RWPE2 (cell line): ENCODE results near the gene TUFT1.

Source experiments
- ATAC-seq: fragments of 200-7000 bp; cut with Tn5 transposase; 3 replicates; pipeline ENCODE4 v1.9.1; 2021; ENCODE audit warnings: low read depth
- DNase-seq: peaks from one replicate; pipeline ENCODE4 v3.0.0-alpha.2; 2020; ENCODE audit warnings: low spot score
- H3K27ac ChIP-seq: fragments of 450-650 bp; 2 replicates; pipeline ENCODE4 v1.5.1; 2017; ENCODE audit warnings: mild to moderate bottlenecking; ENCODE audit not compliant: poor library complexity, severe bottlenecking
- H3K27me3 ChIP-seq: fragments of 250-450 bp; sonication (Bioruptor Pico); 2 replicates; pipeline ENCODE4 v1.5.1; 2021; ENCODE audit warnings: mild to moderate bottlenecking, moderate library complexity; ENCODE audit not compliant: insufficient read depth, poor library complexity, severe bottlenecking
- H3K36me3 ChIP-seq: fragments of 250-450 bp; sonication (Bioruptor Pico); 2 replicates; pipeline ENCODE4 v1.5.1; 2020; ENCODE audit warnings: low read depth, mild to moderate bottlenecking, moderate library complexity
- H3K4me1 ChIP-seq: fragments of 250-450 bp; sonication (Bioruptor Pico); 2 replicates; pipeline ENCODE4 v1.5.1; 2021; ENCODE audit warnings: mild to moderate bottlenecking, moderate library complexity; ENCODE audit not compliant: insufficient read depth, poor library complexity, severe bottlenecking
- H3K4me3 ChIP-seq: fragments of 250-450 bp; sonication (Bioruptor Pico); 2 replicates; pipeline ENCODE4 v1.5.1; 2021; ENCODE audit warnings: mild to moderate bottlenecking, moderate library complexity; ENCODE audit not compliant: severe bottlenecking
- H3K9me3 ChIP-seq: fragments of 250-450 bp; sonication (Bioruptor Pico); 2 replicates; pipeline ENCODE4 v1.5.1; 2021; ENCODE audit warnings: mild to moderate bottlenecking, moderate library complexity; ENCODE audit not compliant: severe bottlenecking
- TF ChIP-seq, protein P1 (sequence below): fragments of 450-650 bp; IDR thresholded peaks from one replicate; pipeline ENCODE4 v1.5.1; 2017; ENCODE audit warnings: mild to moderate bottlenecking, moderate library complexity; ENCODE audit not compliant: poor library complexity, severe bottlenecking

Gene TUFT1

DNA sequence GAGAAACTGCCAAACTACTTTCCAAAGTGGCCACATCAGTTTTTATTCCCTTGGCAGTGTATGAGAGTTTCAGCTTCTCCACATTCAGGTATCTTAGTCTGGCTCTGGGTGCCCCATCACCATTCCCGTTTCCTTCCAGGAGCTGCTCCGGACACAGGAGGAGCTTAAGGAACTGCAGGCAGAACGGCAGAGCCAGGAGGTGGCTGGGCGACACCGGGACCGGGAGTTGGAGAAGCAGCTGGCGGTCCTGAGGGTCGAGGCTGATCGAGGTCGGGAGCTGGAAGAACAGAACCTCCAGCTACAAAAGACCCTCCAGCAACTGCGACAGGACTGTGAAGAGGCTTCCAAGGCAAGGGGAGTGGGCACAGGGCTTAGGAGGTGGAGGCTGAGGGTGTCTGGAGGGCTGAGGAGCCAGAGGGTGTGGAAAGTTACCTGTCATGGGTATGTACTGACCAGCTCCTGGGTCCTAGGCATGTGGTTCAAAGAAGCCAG, 10.9 kb upstream of the TUFT1 start:
- ATAC-seq (no peak), DNase-seq (no peak)
- no peaks in the 10 kb centered on the region for H3K9me3 ChIP-seq
- H3K27me3 ChIP-seq, result no peaks in the 10 kb centered on the region
- no peaks in the 10 kb centered on the region for H3K4me1 ChIP-seq
- H3K4me3 ChIP-seq, result no peak overlapping the region
- H3K36me3 ChIP-seq, result peaks cover 44% of the 10 kb centered on the region
- H3K27ac ChIP-seq, result no peak overlapping the region
- TF ChIP-seq, protein P1, sequence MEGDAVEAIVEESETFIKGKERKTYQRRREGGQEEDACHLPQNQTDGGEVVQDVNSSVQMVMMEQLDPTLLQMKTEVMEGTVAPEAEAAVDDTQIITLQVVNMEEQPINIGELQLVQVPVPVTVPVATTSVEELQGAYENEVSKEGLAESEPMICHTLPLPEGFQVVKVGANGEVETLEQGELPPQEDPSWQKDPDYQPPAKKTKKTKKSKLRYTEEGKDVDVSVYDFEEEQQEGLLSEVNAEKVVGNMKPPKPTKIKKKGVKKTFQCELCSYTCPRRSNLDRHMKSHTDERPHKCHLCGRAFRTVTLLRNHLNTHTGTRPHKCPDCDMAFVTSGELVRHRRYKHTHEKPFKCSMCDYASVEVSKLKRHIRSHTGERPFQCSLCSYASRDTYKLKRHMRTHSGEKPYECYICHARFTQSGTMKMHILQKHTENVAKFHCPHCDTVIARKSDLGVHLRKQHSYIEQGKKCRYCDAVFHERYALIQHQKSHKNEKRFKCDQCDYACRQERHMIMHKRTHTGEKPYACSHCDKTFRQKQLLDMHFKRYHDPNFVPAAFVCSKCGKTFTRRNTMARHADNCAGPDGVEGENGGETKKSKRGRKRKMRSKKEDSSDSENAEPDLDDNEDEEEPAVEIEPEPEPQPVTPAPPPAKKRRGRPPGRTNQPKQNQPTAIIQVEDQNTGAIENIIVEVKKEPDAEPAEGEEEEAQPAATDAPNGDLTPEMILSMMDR, result no peak

DNA sequence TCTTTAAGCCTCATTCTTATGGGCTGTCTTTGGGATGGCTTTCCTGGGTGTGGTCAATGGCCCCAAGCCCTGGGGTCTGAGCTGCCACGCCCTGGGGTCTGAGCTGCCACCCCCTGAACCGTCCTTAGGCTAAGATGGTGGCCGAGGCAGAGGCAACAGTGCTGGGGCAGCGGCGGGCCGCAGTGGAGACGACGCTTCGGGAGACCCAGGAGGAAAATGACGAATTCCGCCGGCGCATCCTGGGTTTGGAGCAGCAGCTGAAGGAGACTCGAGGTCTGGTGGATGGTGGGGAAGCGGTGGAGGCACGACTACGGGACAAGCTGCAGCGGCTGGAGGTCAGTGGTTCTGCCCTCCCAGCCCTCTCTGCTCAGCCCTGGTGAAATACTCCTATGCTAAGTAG, 10.3 kb upstream of the TUFT1 start:
- Histone ChIP-seq H3K36me3 (peaks cover 48% of the 10 kb centered on the region), H3K27ac (no peak overlapping the region), H3K27me3 (no peaks in the 10 kb centered on the region), H3K4me3 (no peak overlapping the region), H3K9me3 (no peaks in the 10 kb centered on the region), H3K4me1 (no peaks in the 10 kb centered on the region)
- DNase-seq, result no peak
- ATAC-seq, result no peak
- TF ChIP-seq, protein P1, result no peak

DNA sequence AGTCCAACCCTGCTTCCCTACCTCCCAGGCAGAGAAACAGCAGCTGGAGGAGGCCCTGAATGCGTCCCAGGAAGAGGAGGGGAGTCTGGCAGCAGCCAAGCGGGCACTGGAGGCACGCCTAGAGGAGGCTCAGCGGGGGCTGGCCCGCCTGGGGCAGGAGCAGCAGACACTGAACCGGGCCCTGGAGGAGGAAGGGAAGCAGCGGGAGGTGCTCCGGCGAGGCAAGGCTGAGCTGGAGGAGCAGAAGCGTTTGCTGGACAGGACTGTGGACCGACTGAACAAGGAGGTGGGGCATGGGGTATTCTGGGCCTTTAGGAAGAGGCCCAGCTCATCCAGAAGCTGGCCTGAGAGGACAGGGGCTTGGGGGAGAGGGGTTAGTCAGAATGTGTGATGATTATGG, 9.6 kb upstream of the TUFT1 start:
- Histone ChIP-seq H3K4me3 (no peak overlapping the region), H3K4me1 (no peaks in the 10 kb centered on the region), H3K27me3 (no peaks in the 10 kb centered on the region), H3K36me3 (peaks cover 55% of the 10 kb centered on the region), H3K9me3 (no peaks in the 10 kb centered on the region), H3K27ac (no peak overlapping the region)
- ATAC-seq, result no peak
- DNase-seq, result no peak
- TF ChIP-seq, protein P1, result no peak

DNA sequence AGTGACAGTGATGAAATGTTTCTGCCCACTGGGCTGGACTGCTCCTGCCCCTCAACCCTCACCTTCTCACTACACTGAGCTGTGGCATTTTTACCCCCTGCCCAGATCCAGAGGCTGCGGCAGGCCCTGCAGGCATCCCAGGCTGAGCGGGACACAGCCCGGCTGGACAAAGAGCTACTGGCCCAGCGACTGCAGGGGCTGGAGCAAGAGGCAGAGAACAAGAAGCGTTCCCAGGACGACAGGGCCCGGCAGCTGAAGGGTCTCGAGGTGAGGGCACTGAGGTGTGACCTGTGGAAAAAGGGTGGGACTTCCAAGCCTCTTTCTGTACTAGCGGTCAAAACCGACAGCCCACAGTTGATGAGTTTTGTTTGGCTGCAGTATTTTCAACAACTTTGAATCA, 6.2 kb upstream of the TUFT1 start:
- H3K9me3 ChIP-seq, result no peaks in the 10 kb centered on the region
- TF ChIP-seq, protein P1, result no peak
- H3K36me3 ChIP-seq, result peaks cover 56% of the 10 kb centered on the region
- no peak for ATAC-seq
- peaks cover 15% of the 10 kb centered on the region for H3K4me1 ChIP-seq
- no peak for DNase-seq
- no peak overlapping the region for H3K27ac ChIP-seq
- no peaks in the 10 kb centered on the region for H3K27me3 ChIP-seq
- no peak overlapping the region for H3K4me3 ChIP-seq

GRCh38 chr1:151534662-151535278, 5.3 kb upstream of the TUFT1 start:
- Histone ChIP-seq H3K4me1 (peaks cover 20% of the 10 kb centered on the region), H3K27me3 (no peaks in the 10 kb centered on the region), H3K4me3 (no peak overlapping the region), H3K36me3 (peaks cover 50% of the 10 kb centered on the region), H3K9me3 (no peaks in the 10 kb centered on the region), H3K27ac (peak overlapping the region; percentile 99)
- TF ChIP-seq, protein P1, result peak; percentile 87
- peak; percentile 23; the same call in 1 of the 3 replicates for ATAC-seq
- no peak for DNase-seq
